Activated CD8-positive, alpha-beta T cell treated with anti-CD3 and anti-CD28 coated beads for 36 hours (primary cell): ENCODE results near the gene LILRB3. TPM values are rescaled to one million over a fixed set of nuclear protein-coding genes. Genes with fewer than 3 reads are reported as not detected.
"Not testable (repeated sequence)": the region's sequence is repeated elsewhere in the genome, so short reads cannot be mapped to it uniquely, and the experiment has no call there.

Experiments used
- ATAC-seq: fragments of 200-7000 bp; cut with Tn5 transposase; one replicate; pipeline ENCODE4 v1.10.0; 2021; ENCODE audit warnings: mild to moderate bottlenecking, moderate library complexity
- CTCF ChIA-PET: fragments of 350-600 bp; sonication (Branson Sonifier 250); formaldehyde crosslinking; loops from one replicate; lab custom pipeline; 2021; ENCODE audit warnings: antibody characterized with exemption; lab: Charles Lee
- POLR2A ChIA-PET: fragments of 350-600 bp; sonication (Branson Sonifier 250); formaldehyde crosslinking; loops from one replicate; lab custom pipeline; 2021; ENCODE audit warnings: antibody characterized with exemption; lab: Charles Lee
- DNase-seq: peaks from one replicate; pipeline ENCODE4 v3.0.0-alpha.2; 2020
- H3K27ac Mint-ChIP-seq: one replicate; pipeline ENCODE4 v1.8.0; 2021; ENCODE audit warnings: mild to moderate bottlenecking, mixed read lengths
- H3K27me3 Mint-ChIP-seq: one replicate; pipeline ENCODE4 v1.8.0; 2021; ENCODE audit warnings: mixed read lengths
- H3K36me3 Mint-ChIP-seq: one replicate; pipeline ENCODE4 v1.8.0; 2021; ENCODE audit warnings: low read depth, mixed read lengths
- H3K4me1 Mint-ChIP-seq: one replicate; pipeline ENCODE4 v1.8.0; 2021; ENCODE audit warnings: low read depth, mixed read lengths
- H3K4me3 Mint-ChIP-seq: one replicate; pipeline ENCODE4 v1.8.0; 2021; ENCODE audit warnings: mild to moderate bottlenecking, moderate library complexity, mixed read lengths
- H3K9me3 Mint-ChIP-seq: one replicate; pipeline ENCODE4 v1.8.0; 2021; ENCODE audit warnings: mixed read lengths
- intact Hi-C: fragments of 100-400 bp; cut with micrococcal nuclease; formaldehyde crosslinking; loops from one replicate; pipeline ENCODE4 v1.10.0; 2022
- total RNA-seq, 2 experiments: library from RNA; stranded (reverse); gene quantifications; one replicate each; pipeline ENCODE4 v1.2.3, GENCODE V29; 2021
- TF ChIP-seq, protein P1 (sequence below): fragments of 200-600 bp; IDR thresholded peaks from one replicate; pipeline ENCODE4 v1.8.0; 2022; ENCODE audit warnings: antibody characterized with exemption, mild to moderate bottlenecking

The LILRB3 gene
- total RNA-seq, 2 experiments from 2014 or later, result not detected

- intact Hi-C loops, result no loop called here
- Mint-ChIP-seq H3K4me3 (peak overlapping the region; percentile 14), H3K36me3 (peaks cover 74% of the 10 kb centered on the region), H3K9me3 (no peaks in the 10 kb centered on the region), H3K27me3 (no peaks in the 10 kb centered on the region), H3K27ac (peak overlapping the region; percentile 85), H3K4me1 (peaks cover 86% of the 10 kb centered on the region)
- TF ChIP-seq, protein P1, sequence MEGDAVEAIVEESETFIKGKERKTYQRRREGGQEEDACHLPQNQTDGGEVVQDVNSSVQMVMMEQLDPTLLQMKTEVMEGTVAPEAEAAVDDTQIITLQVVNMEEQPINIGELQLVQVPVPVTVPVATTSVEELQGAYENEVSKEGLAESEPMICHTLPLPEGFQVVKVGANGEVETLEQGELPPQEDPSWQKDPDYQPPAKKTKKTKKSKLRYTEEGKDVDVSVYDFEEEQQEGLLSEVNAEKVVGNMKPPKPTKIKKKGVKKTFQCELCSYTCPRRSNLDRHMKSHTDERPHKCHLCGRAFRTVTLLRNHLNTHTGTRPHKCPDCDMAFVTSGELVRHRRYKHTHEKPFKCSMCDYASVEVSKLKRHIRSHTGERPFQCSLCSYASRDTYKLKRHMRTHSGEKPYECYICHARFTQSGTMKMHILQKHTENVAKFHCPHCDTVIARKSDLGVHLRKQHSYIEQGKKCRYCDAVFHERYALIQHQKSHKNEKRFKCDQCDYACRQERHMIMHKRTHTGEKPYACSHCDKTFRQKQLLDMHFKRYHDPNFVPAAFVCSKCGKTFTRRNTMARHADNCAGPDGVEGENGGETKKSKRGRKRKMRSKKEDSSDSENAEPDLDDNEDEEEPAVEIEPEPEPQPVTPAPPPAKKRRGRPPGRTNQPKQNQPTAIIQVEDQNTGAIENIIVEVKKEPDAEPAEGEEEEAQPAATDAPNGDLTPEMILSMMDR, result no peak
- DNase-seq, result no peak
- CTCF ChIA-PET, result interaction anchor here (1.1 kb wide), 1 partner anchor 37 kb away, joined by 4 read pairs; no protein-coding TSS in a partner anchor
- peak; percentile 0 for ATAC-seq
- POLR2A ChIA-PET, result interaction anchor here (0.9 to 16.5 kb wide), 9 partner anchors 13 to 209 kb away, joined by 3 to 419 read pairs (median 4); partner anchors contain the start of genes CNOT3, LENG1, MBOAT7 and PRPF31
Observed at GRCh38 chr19:54207676-54207982, 15.2 kb downstream of the LILRB3 start.

DNA sequence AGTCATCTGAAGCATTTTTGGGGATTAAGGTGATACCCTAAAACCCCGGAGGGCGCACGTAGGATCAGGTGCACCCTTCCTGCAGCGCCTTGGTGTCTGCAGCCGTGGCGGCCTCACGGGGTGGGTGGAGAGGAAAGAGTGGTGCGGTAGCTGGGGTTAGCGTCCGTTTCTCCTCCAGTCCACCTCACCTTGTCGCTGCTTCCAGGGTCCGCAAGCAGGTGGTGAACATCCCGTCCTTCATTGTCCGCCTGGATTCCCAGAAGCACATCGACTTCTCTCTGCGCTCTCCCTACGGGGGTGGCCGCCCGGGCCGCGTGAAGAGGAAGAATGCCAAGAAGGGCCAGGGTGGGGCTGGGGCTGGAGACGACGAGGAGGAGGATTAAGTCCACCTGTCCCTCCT is 15.6 kb downstream of the LILRB3 start:
- DNase-seq, ATAC-seq, intact Hi-C loops, CTCF ChIA-PET, H3K27me3 Mint-ChIP-seq, H3K9me3 Mint-ChIP-seq: not testable (repeated sequence)
- peaks cover 91% of the 10 kb centered on the region for H3K4me1 Mint-ChIP-seq
- peak overlapping the region; percentile 14 for H3K4me3 Mint-ChIP-seq
- H3K36me3 Mint-ChIP-seq, result peaks cover 77% of the 10 kb centered on the region
- peak overlapping the region; percentile 85 for H3K27ac Mint-ChIP-seq
- POLR2A ChIA-PET, result interaction anchor here (0.6 to 16.5 kb wide), 13 partner anchors 13 to 240 kb away, joined by 3 to 419 read pairs (median 3); partner anchors contain the start of genes CNOT3, LENG1, MBOAT7 and PRPF31

DNA sequence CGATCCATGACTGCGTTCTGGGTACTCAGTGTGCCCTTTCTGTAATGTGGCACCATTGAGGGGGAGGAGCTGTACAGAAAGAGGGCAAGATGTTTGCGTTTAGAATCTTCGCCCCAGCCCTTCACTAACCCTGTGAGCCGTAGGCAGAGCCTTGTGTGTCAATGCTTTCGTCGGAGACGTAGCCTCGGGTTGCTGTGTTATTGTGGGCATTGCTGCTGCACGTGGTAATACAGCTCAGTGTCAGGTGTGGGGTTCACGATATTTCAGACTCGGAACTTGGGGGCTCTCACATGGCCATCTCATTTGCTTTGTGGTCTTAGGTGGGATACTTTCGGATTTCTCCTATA is 16.0 kb downstream of the LILRB3 start:
- intact Hi-C loops, result no loop called here
- H3K9me3 Mint-ChIP-seq, result no peaks in the 10 kb centered on the region
- TF ChIP-seq, protein P1, result no peak
- POLR2A ChIA-PET, result interaction anchor here (0.6 to 16.5 kb wide), 13 partner anchors 12 to 1050 kb away, joined by 3 to 419 read pairs (median 3); partner anchors contain the start of genes CNOT3, LENG1, MBOAT7 and PRPF31
- DNase-seq (no peak), ATAC-seq (no peak)
- peaks cover 81% of the 10 kb centered on the region for H3K36me3 Mint-ChIP-seq
- H3K4me3 Mint-ChIP-seq, result peak overlapping the region; percentile 14
- H3K4me1 Mint-ChIP-seq, result peaks cover 92% of the 10 kb centered on the region
- CTCF ChIA-PET, result no interaction called here
- H3K27me3 Mint-ChIP-seq, result no peaks in the 10 kb centered on the region
- H3K27ac Mint-ChIP-seq, result peak overlapping the region; percentile 5

GRCh38 chr19:54206030-54206830 is 16.6 kb downstream of the LILRB3 start:
- TF ChIP-seq, protein P1, result no peak
- POLR2A ChIA-PET, result interaction anchor here (0.6 to 16.5 kb wide), 15 partner anchors 12 to 1179 kb away, joined by 3 to 419 read pairs (median 3); partner anchors contain the start of genes CNOT3, LENG1, LILRB3 and MBOAT7
- DNase-seq, result no peak
- H3K27ac Mint-ChIP-seq, result no peak overlapping the region
- peaks cover 84% of the 10 kb centered on the region for H3K36me3 Mint-ChIP-seq
- ATAC-seq, result no peak
- no peaks in the 10 kb centered on the region for H3K27me3 Mint-ChIP-seq
- H3K9me3 Mint-ChIP-seq, result no peaks in the 10 kb centered on the region
- H3K4me3 Mint-ChIP-seq, result peak overlapping the region; percentile 87
- intact Hi-C loops, result no loop called here
- CTCF ChIA-PET, result no interaction called here
- peaks cover 93% of the 10 kb centered on the region for H3K4me1 Mint-ChIP-seq

DNA sequence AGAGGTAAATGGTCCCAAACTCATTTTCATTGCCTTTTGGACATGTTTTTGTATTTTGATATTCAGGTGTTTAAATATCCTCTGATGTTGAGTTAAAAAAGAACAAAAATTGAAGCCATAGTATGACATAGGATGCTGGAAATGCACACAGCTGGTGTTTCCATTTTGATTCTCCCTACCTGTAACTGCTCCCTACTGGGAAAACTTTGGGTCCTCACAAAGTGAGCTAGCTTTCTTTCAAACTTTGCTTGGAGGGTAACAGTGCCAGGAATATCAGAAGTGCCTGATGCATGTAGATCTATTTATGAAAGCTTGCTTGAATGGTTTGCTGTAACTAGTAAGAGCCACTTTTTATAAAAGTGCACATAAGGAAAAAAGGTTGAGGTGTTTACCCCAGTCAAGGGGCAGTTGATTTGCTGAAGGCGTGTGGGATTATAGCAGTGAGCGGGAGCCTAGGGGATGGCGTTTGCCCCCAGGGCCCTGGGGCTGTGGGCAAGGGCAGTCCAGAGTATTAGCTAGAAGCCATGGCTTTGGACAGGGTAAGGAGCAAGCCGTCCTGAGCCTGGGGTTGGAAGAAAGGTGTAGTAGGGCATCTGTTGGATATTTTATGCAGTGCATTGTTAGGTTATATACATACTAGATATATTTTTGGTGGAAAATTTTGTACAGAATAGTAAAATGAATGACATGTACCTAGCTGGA is 17.9 kb downstream of the LILRB3 start:
- DNase-seq (no peak), ATAC-seq (no peak)
- Mint-ChIP-seq H3K36me3 (peaks cover 82% of the 10 kb centered on the region), H3K9me3 (no peaks in the 10 kb centered on the region), H3K27ac (peak overlapping the region; percentile 62), H3K4me3 (peak overlapping the region; percentile 87), H3K4me1 (peaks cover 80% of the 10 kb centered on the region), H3K27me3 (no peaks in the 10 kb centered on the region)
- ChIA-PET CTCF (interaction anchor here (1.0 kb wide), 1 partner anchor 15 kb away, joined by 3 read pairs; the partner anchor contains the start of gene MBOAT7), POLR2A (interaction anchor here (0.6 to 16.5 kb wide), 11 partner anchors 10 to 1180 kb away, joined by 3 to 419 read pairs (median 4); partner anchors contain the start of genes LENG1, LILRB3, MBOAT7 and RPS9)
- intact Hi-C loops, result no loop called here
- TF ChIP-seq, protein P1, result no peak
